Activated CD4-positive, alpha-beta T cell treated with anti-CD3 and anti-CD28 coated beads, Interleukin-2, amount 10 ng/mL, durations not matched to agents 7 days and 5 days (primary cell): Measurements from ENCODE around the gene TRIM59. TPM values are rescaled to one million over a fixed set of nuclear protein-coding genes. Genes with fewer than 3 reads are reported as not detected.

Experiments used
- CTCF ChIA-PET: fragments of 350-600 bp; sonication (Branson Sonifier 250); formaldehyde crosslinking; loops from one replicate; lab custom pipeline; 2021; ENCODE audit warnings: antibody characterized with exemption; lab: Charles Lee
- POLR2A ChIA-PET: fragments of 350-600 bp; sonication (Branson Sonifier 250); formaldehyde crosslinking; loops from one replicate; lab custom pipeline; 2021; ENCODE audit warnings: antibody characterized with exemption; lab: Charles Lee
- DNase-seq: peaks from one replicate; pipeline ENCODE4 v3.0.0-alpha.2; 2020
- H3K27ac Mint-ChIP-seq: one replicate; pipeline ENCODE4 v1.8.0; 2021; ENCODE audit warnings: mild to moderate bottlenecking, moderate library complexity, mixed read lengths
- H3K27me3 Mint-ChIP-seq: one replicate; pipeline ENCODE4 v1.8.0; 2021; ENCODE audit warnings: mixed read lengths
- H3K36me3 Mint-ChIP-seq: one replicate; pipeline ENCODE4 v1.8.0; 2021; ENCODE audit warnings: low read depth, mixed read lengths
- H3K4me1 Mint-ChIP-seq: one replicate; pipeline ENCODE4 v1.8.0; 2021; ENCODE audit warnings: mixed read lengths
- H3K4me3 Mint-ChIP-seq: one replicate; pipeline ENCODE4 v1.8.0; 2021; ENCODE audit warnings: mild to moderate bottlenecking, moderate library complexity, mixed read lengths
- H3K9me3 Mint-ChIP-seq: one replicate; pipeline ENCODE4 v1.8.0; 2021; ENCODE audit warnings: mixed read lengths
- total RNA-seq, 2 experiments: library from RNA; stranded (reverse); gene quantifications; one replicate each; pipeline ENCODE4 v1.2.3, GENCODE V29; 2021

Gene TRIM59
- total RNA-seq, 2 experiments from 2014 or later, result 58.2 to 79.8 TPM

- Mint-ChIP-seq H3K4me3 (no peak overlapping the region), H3K27ac (no peak overlapping the region), H3K36me3 (peaks cover 9% of the 10 kb centered on the region), H3K4me1 (peaks cover 3% of the 10 kb centered on the region), H3K27me3 (peaks cover 12% of the 10 kb centered on the region), H3K9me3 (peaks cover 16% of the 10 kb centered on the region)
- CTCF ChIA-PET, result no interaction called here
- DNase-seq, result no peak
- POLR2A ChIA-PET, result no interaction called here
Observed at GRCh38 chr3:160474416-160474838, 24.8 kb upstream of the TRIM59 start.

- peaks cover 12% of the 10 kb centered on the region for H3K36me3 Mint-ChIP-seq
- DNase-seq, result no peak
- no peak overlapping the region for H3K27ac Mint-ChIP-seq
- POLR2A ChIA-PET, result no interaction called here
- CTCF ChIA-PET, result interaction anchor here (1.0 kb wide), 1 partner anchor 49 kb away, joined by 5 read pairs; no protein-coding TSS in a partner anchor
- peaks cover 21% of the 10 kb centered on the region for H3K9me3 Mint-ChIP-seq
- no peak overlapping the region for H3K4me3 Mint-ChIP-seq
- peaks cover 15% of the 10 kb centered on the region for H3K27me3 Mint-ChIP-seq
- peaks cover 3% of the 10 kb centered on the region for H3K4me1 Mint-ChIP-seq
Observed at GRCh38 chr3:160473978-160474377, 24.4 kb upstream of the TRIM59 start.

DNA sequence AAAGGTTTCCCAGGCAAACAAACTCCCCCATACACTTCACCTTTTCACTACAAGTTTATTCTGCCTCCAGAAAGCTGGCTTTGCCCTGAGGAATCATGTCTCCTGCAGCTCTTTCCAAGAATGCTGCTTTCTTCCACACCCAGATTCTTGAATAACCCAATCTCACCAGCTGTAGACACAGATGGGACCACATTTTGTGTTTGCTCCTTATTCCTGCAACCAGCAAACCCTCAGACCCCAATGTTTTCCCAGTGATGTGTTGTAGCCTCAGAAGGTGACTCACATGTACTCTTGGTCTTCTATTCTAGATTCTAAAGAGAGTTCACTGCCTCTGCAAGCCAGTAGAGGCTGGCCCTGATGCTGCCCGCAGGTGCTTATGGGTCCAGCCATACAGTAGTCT lies 23.6 kb upstream of the TRIM59 start:
- no peak overlapping the region for H3K27ac Mint-ChIP-seq
- H3K9me3 Mint-ChIP-seq, result peaks cover 23% of the 10 kb centered on the region
- DNase-seq, result no peak
- H3K4me3 Mint-ChIP-seq, result no peak overlapping the region
- CTCF ChIA-PET, result interaction anchor here (1.0 kb wide), 1 partner anchor 49 kb away, joined by 5 read pairs; no protein-coding TSS in a partner anchor
- peaks cover 12% of the 10 kb centered on the region for H3K36me3 Mint-ChIP-seq
- POLR2A ChIA-PET, result no interaction called here
- peaks cover 18% of the 10 kb centered on the region for H3K27me3 Mint-ChIP-seq
- H3K4me1 Mint-ChIP-seq, result peaks cover 3% of the 10 kb centered on the region

DNA sequence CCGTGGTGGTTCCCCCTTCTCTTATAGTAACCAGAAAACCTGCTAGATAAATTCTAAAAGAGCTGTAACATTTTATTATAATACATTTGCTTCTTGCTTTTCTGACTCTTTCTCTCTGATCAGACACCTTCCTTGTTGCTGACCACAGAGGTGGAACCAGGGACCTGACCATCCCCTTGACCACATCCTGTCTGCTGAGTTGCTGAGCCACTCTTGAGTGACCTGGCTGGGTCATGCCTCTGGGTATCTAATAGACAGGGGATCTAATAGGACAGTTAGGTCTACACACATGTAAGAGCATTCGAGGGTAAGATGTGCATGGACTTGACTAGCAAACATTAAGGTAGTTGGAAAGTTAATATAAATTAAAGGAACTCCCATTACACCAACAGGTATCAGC lies 22.8 kb upstream of the TRIM59 start:
- Mint-ChIP-seq H3K27me3 (peaks cover 14% of the 10 kb centered on the region), H3K4me3 (no peak overlapping the region), H3K36me3 (peaks cover 12% of the 10 kb centered on the region), H3K27ac (no peak overlapping the region), H3K4me1 (no peaks in the 10 kb centered on the region), H3K9me3 (peaks cover 23% of the 10 kb centered on the region)
- ChIA-PET CTCF (no interaction called here), POLR2A (no interaction called here)
- no peak for DNase-seq

- Mint-ChIP-seq H3K4me3 (no peak overlapping the region), H3K9me3 (peaks cover 23% of the 10 kb centered on the region), H3K27me3 (peaks cover 17% of the 10 kb centered on the region), H3K36me3 (peaks cover 12% of the 10 kb centered on the region), H3K27ac (no peak overlapping the region), H3K4me1 (no peaks in the 10 kb centered on the region)
- DNase-seq, result no peak
- ChIA-PET CTCF (no interaction called here), POLR2A (no interaction called here)
Observed at GRCh38 chr3:160471892-160472291, 22.3 kb upstream of the TRIM59 start.

- no peak for DNase-seq
- ChIA-PET CTCF (no interaction called here), POLR2A (no interaction called here)
- Mint-ChIP-seq H3K4me1 (no peaks in the 10 kb centered on the region), H3K27me3 (peaks cover 19% of the 10 kb centered on the region), H3K9me3 (peaks cover 23% of the 10 kb centered on the region), H3K4me3 (no peak overlapping the region), H3K27ac (no peak overlapping the region), H3K36me3 (peaks cover 12% of the 10 kb centered on the region)
Observed at GRCh38 chr3:160470181-160470580, 20.6 kb upstream of the TRIM59 start.

DNA sequence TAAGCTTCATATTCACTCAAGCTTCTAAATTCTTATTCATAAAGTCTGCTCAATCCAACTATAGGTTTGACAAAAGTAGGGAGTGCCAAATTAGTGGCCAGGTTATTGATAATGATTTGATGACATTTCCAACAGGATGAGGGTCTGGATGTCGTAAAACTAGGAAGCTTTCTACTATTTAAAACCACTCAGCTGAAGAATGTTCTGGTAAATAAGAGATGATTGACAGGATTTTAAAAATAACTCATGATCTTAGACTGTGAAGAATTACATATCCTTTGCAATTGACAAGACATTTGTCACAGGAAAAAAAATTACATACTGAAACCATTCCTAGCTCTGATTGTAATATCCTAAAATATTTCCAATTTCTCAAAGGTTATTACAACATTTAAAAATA lies 15.4 kb upstream of the TRIM59 start:
- POLR2A ChIA-PET, result no interaction called here
- H3K27me3 Mint-ChIP-seq, result peaks cover 23% of the 10 kb centered on the region
- no peak overlapping the region for H3K4me3 Mint-ChIP-seq
- H3K27ac Mint-ChIP-seq, result no peak overlapping the region
- H3K9me3 Mint-ChIP-seq, result peaks cover 11% of the 10 kb centered on the region
- no peaks in the 10 kb centered on the region for H3K4me1 Mint-ChIP-seq
- CTCF ChIA-PET, result interaction anchor here (1.9 to 2.3 kb wide), 2 partner anchors 10 to 15 kb away, joined by 5 to 8 read pairs; partner anchors contain the start of gene TRIM59
- peaks cover 8% of the 10 kb centered on the region for H3K36me3 Mint-ChIP-seq
- no peak for DNase-seq

DNA sequence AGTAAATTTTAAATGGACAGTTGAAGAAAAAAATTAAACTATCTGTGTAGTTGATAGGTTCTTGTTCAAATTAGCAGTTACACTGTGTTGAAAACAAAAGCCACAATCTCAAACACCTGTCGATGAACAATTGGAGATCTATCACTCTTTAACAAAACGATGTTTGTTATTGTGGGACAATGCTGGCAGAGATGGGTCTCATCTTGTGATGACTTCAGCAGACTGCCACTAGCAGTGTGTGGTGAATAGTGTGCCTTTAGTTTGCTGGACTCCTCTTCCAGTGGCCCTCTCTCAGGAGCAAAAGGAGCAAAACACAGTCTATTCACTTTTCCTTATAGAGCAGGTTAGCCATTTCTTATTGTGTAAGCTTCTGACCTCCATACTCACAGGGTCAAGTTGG lies 14.7 kb upstream of the TRIM59 start:
- CTCF ChIA-PET, result interaction anchor here (1.9 to 2.3 kb wide), 2 partner anchors 9 to 14 kb away, joined by 5 to 8 read pairs; partner anchors contain the start of gene TRIM59
- Mint-ChIP-seq H3K4me1 (no peaks in the 10 kb centered on the region), H3K27ac (no peak overlapping the region), H3K27me3 (peaks cover 24% of the 10 kb centered on the region), H3K9me3 (peaks cover 5% of the 10 kb centered on the region), H3K36me3 (peaks cover 2% of the 10 kb centered on the region), H3K4me3 (no peak overlapping the region)
- POLR2A ChIA-PET, result no interaction called here
- no peak for DNase-seq

DNA sequence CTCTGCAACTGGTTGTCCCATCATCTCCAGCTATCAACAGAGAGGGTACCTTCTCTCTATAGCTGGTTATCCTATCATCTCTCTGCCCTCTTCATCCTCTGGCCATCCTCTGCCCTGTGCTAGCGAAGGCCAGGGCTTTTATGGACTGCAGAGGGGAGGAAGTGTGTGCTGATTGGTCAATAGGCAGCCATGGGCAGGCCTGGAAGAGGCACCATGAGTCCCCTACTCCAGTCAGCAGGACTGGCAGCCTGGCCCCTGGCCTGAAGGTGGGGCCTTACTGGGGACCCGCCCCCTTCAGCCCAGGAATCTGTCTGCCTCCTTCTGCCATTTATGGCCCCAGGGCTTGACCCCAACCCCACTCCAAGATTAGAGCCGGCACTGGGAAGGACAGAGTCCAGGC lies 10.4 kb upstream of the TRIM59 start:
- ChIA-PET CTCF (interaction anchor here (1.1 to 2.7 kb wide), 3 partner anchors 8 to 19 kb away, joined by 3 to 9 read pairs (median 5); partner anchors contain the start of gene TRIM59), POLR2A (no interaction called here)
- Mint-ChIP-seq H3K27ac (no peak overlapping the region), H3K4me3 (no peak overlapping the region), H3K4me1 (no peaks in the 10 kb centered on the region), H3K9me3 (no peaks in the 10 kb centered on the region), H3K36me3 (no peaks in the 10 kb centered on the region), H3K27me3 (peaks cover 18% of the 10 kb centered on the region)
- no peak for DNase-seq

DNA sequence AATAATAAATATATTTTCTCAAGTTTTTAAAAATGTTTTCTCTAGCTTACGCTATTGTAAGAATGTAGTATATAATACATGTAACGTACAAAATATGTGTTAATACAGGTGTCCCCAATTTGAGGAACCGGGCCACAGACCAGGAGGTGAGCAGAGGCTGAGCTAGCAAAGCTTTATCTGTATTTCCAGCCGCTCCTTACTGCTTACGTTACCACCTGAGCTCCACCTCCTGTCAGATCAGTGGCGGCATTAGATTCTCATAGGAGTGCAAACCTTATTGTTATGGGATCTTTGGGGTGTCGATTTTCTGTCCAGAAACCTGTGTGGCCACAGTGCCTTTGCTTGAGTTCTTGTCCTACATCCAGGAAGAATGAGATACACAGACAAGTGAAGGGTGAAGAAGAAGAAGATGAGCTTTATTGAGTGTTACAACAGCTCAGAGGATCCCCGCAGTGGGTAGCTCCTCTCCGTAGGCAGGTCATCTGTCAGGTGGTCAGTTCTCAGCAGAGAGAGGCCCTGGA lies 9.9 kb upstream of the TRIM59 start:
- Mint-ChIP-seq H3K9me3 (no peaks in the 10 kb centered on the region), H3K27ac (no peak overlapping the region), H3K36me3 (no peaks in the 10 kb centered on the region), H3K4me1 (no peaks in the 10 kb centered on the region), H3K4me3 (no peak overlapping the region), H3K27me3 (peaks cover 14% of the 10 kb centered on the region)
- ChIA-PET CTCF (interaction anchor here (1.1 to 1.4 kb wide), 2 partner anchors 10 to 19 kb away, joined by 3 to 5 read pairs; partner anchors contain the start of gene TRIM59), POLR2A (interaction anchor here (0.5 kb wide), 1 partner anchor 207 kb away, joined by 3 read pairs; no protein-coding TSS in a partner anchor)
- no peak for DNase-seq

GRCh38 chr3:160458151-160458550 lies 8.6 kb upstream of the TRIM59 start:
- no peak for DNase-seq
- no peak overlapping the region for H3K27ac Mint-ChIP-seq
- POLR2A ChIA-PET, result interaction anchor here (0.6 kb wide), 1 partner anchor 20 kb away, joined by 3 read pairs; no protein-coding TSS in a partner anchor

DNA sequence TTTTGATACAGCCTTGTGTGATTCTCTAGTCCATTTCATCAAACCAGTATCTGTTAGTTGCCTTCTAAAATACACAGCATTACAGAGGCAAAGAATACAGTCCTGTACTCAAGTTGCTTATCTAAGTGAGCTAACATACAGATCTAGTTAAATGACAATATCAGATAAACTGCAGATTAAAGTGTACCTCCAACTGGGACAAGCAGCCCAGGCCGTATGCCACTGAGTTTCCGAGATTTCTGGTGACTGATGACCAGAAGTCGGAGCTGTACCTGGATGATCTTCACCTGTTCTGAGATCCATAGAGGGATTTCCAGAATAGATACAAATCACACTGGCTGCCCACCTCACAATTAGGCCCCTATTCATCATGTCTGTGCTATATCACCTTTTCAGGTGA lies 6.3 kb upstream of the TRIM59 start:
- H3K36me3 Mint-ChIP-seq, result no peaks in the 10 kb centered on the region
- peaks cover 5% of the 10 kb centered on the region for H3K4me1 Mint-ChIP-seq
- no peak overlapping the region for H3K4me3 Mint-ChIP-seq
- H3K9me3 Mint-ChIP-seq, result peaks cover 2% of the 10 kb centered on the region
- peaks cover 7% of the 10 kb centered on the region for H3K27me3 Mint-ChIP-seq
- DNase-seq, result no peak
- POLR2A ChIA-PET, result interaction anchor here (0.6 kb wide), 1 partner anchor 34 kb away, joined by 3 read pairs; no protein-coding TSS in a partner anchor
- H3K27ac Mint-ChIP-seq, result no peak overlapping the region
- CTCF ChIA-PET, result interaction anchor here (1.6 kb wide), 1 partner anchor 9 kb away, joined by 8 read pairs; no protein-coding TSS in a partner anchor

More at GRCh38 chr3:160458151-160458550, 8.6 kb upstream of the TRIM59 start:
- CTCF ChIA-PET, result interaction anchor here (0.6 to 0.8 kb wide), 2 partner anchors 203 to 233 kb away, joined by 3 read pairs; no protein-coding TSS in a partner anchor
- Mint-ChIP-seq H3K27me3 (peaks cover 13% of the 10 kb centered on the region), H3K4me1 (no peaks in the 10 kb centered on the region), H3K9me3 (no peaks in the 10 kb centered on the region), H3K36me3 (no peaks in the 10 kb centered on the region), H3K4me3 (no peak overlapping the region)

GRCh38 chr3:160454995-160455394 lies 5.4 kb upstream of the TRIM59 start:
- Mint-ChIP-seq H3K4me1 (peaks cover 13% of the 10 kb centered on the region), H3K4me3 (no peak overlapping the region), H3K27ac (no peak overlapping the region), H3K9me3 (peaks cover 2% of the 10 kb centered on the region), H3K27me3 (peaks cover 7% of the 10 kb centered on the region), H3K36me3 (peaks cover 6% of the 10 kb centered on the region)
- no peak for DNase-seq
- CTCF ChIA-PET, result interaction anchor here (0.8 to 1.6 kb wide), 2 partner anchors 10 to 28 kb away, joined by 3 to 8 read pairs; no protein-coding TSS in a partner anchor
- POLR2A ChIA-PET, result interaction anchor here (0.5 kb wide), 1 partner anchor 18 kb away, joined by 4 read pairs; no protein-coding TSS in a partner anchor
